Fibroblast of peridontal ligament (primary cell): ENCODE results near the gene ART4.

Experiments used
- DNase-seq: peaks from one replicate; pipeline ENCODE4 v3.0.0-alpha.2; 2010; ENCODE audit errors: extremely low read depth

ART4 gene

DNA sequence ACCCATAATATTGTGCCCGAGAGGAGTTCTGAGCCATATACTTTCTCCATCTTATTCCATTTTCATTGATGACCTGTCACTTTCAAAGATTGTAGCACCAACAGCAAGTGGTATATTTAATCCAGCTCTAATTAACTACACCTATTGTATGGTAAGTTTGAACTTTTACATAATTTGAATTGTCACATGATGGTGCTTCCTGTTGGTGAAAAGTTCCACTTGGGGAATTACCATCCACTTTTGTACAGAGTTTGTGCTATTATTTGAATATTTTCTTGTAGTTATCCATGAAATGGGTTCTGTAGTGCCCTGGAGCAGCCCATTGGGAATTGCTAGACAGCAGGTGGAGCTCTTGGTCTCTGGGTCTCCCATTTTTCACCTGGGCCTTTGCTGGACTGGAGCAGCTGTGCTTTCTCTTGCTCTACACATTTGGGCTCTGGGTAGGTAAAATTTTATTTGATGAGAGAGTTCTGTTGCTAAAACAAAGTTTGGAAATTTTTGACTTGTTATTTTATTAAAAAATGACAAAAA, 32.3 kb downstream of the ART4 start:
- no peak for DNase-seq

- no peak for DNase-seq
These were observed 33.0 kb downstream of the ART4 start for GRCh38 chr12:14810167-14810952.

- DNase-seq = no peak
These were observed 39.5 kb downstream of the ART4 start for GRCh38 chr12:14803830-14804160.

DNA sequence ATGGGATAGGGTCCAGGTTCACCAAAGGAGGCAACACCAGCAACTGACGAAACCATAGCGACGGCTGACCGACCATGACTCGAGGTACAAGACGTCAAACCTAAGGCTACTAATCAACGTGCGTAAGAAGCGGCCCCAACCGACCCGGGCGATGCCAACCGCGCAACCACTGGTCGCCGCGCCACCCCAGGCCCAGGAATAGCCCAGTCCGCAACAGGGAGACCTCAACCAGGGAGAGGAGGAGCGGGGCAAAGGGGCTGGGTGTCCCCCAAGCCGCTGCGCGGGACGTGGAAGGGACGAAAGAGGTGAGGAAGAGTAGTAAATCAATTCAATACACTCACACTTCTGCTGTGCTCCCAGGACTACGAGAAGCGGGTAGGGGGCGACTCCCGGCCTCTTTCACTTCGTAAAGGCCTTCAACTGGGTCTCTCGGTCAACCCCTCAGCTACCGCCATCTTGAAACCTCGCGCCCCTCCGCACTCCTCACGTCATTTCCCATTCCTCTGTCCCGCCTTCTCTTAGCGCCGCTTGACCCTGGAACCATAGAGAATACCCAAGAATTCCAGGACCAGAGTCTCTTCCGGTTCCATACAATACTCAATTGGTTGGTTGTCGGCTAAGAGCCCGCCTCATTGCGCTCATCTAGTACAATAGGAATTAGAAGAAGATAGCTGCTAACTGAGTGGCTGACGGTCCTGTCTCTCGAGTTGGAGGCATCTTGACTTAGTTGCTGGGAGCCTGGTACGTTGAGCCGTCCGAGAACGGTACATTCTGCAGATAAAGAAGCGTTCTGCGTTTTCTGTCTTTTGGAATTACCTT, 40.1 kb downstream of the ART4 start, which contains the start of the genes C12orf60 and WBP11:
TSS of gene C12orf60 (plus strand) at position 660 of the 819 bp plus-strand sequence. CDS start 19,266 bp downstream, outside the sequence.
TSS of gene WBP11 (minus strand) at position 468 of the 819 bp plus-strand sequence. CDS start 2,095 bp downstream, outside the sequence.
- DNase-seq = peak; percentile 99

DNA sequence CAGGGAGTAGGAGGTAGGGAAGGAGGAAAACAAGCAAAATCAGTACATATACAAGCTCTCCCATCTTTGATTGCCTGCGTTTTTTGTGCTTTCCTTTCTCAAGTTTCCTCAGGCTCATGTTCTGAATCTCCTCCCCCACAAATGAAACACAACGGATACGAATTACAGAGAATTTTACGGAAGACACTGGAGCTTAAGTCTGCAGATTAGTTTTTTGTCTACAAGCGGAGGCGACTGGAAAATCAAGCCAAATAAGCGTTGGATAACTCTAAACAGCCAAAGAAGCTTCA, 40.7 kb downstream of the ART4 start:
- no peak for DNase-seq

DNA sequence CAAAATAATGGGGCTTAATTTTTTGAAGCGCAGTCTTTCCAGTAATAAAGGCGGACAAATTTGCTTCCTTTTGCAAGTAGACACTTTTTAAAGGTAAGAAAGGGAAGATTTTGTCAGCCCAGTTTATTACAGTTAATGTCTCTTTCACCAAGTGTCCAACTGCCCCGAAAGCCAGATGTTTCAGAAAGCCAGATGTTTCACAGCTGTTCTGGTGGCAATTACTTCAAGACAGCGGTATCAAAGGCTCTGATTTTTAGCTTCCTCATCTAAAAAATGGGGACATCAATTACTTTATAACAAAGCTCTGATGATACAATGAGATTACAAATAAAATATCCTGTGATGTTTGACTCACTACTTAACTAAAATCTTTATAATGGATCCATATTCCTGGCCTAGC, 41.1 kb downstream of the ART4 start:
- DNase-seq = peak; percentile 15

GRCh38 chr12:14795028-14795448, 48.3 kb downstream of the ART4 start:
- DNase-seq = no peak

GRCh38 chr12:14785568-14785967, 57.8 kb downstream of the ART4 start:
- no peak for DNase-seq

DNA sequence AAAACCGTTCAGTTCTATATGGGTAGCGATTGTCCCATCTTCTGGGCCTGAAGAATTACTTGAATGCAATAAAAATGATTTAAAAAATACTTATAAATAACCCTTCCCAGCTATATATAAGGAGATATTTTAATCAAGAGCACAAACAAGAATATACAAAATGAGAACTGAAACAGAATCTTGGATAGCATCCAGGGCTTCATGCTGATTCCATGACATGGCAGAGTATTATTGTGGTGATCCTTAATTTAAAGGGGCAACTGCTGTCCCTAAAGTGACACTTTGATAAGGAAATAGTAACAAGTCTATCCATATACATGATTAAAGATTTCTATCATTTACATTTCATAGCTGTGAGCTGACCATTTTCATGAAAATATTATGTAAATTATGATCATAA, 58.9 kb downstream of the ART4 start:
- DNase-seq = no peak

DNA sequence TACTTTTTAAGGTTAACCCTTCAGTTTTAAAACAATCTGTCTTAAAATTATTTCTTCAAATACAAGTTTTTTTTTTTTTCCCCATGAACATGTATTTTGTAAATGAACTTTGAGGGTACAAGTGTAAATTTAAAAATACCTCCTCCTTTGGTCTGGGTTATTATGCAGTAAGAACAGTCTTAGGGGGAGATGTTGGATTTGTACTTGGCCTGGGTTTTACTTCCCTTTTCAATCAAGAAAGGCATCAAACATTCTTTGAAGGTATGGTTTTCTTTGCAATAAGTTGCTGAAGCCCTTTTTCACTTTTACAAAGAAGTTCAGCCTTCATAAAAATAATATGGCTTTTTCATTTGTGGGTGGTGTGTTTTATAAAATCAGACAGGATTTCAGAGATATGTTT, 60.6 kb downstream of the ART4 start:
- no peak for DNase-seq

- DNase-seq = no peak
These were observed 61.8 kb downstream of the ART4 start for GRCh38 chr12:14781563-14781962.

GRCh38 chr12:14780859-14781258, 62.5 kb downstream of the ART4 start:
- DNase-seq = no peak

GRCh38 chr12:14779834-14780233, 63.5 kb downstream of the ART4 start:
- no peak for DNase-seq

- DNase-seq = peak; percentile 30
These were observed 66.1 kb downstream of the ART4 start for GRCh38 chr12:14777271-14777670.

- DNase-seq = peak; percentile 48
These were observed 66.9 kb downstream of the ART4 start for GRCh38 chr12:14776236-14776961.

- peak; percentile 80 for DNase-seq
These were observed 67.7 kb downstream of the ART4 start for GRCh38 chr12:14775636-14775980.
